CD8-positive, alpha-beta memory T cell (primary cell): ENCODE results near the gene FMN1. TPM values are rescaled to one million over a fixed set of nuclear protein-coding genes. Genes with fewer than 3 reads are reported as not detected.

Experiments used
- CTCF ChIA-PET: fragments of 350-600 bp; sonication (Branson Sonifier 250); formaldehyde crosslinking; loops from one replicate; lab custom pipeline; 2021; ENCODE audit warnings: antibody characterized with exemption; lab: Charles Lee
- POLR2A ChIA-PET: fragments of 350-600 bp; sonication (Branson Sonifier 250); formaldehyde crosslinking; loops from one replicate; lab custom pipeline; 2021; ENCODE audit warnings: antibody characterized with exemption; lab: Charles Lee
- DNase-seq, 5 donors: peaks; one replicate each; pipeline versions ENCODE4 v3.0.0 to v3.0.0-alpha.2; 2020 to 2022; ENCODE audit warnings: mixed read lengths in 1 of 5
- H3K27ac ChIP-seq: one replicate; pipeline ENCODE4 v1.7.0; 2013; ENCODE audit warnings: low read depth, mild to moderate bottlenecking, low read length, moderate library complexity
- H3K27me3 ChIP-seq: 2 replicates; pipeline ENCODE4 v1.7.0; 2013; ENCODE audit warnings: low read length, mild to moderate bottlenecking; ENCODE audit not compliant: insufficient read depth, poor library complexity, severe bottlenecking
- H3K36me3 ChIP-seq: 2 replicates; pipeline ENCODE4 v1.7.0; 2013; ENCODE audit warnings: mild to moderate bottlenecking, low read length, moderate library complexity; ENCODE audit not compliant: insufficient read depth
- H3K4me1 ChIP-seq: 2 replicates; pipeline ENCODE4 v1.7.0; 2013; ENCODE audit warnings: mild to moderate bottlenecking, low read length, moderate library complexity; ENCODE audit not compliant: insufficient read depth
- H3K4me3 ChIP-seq: 2 replicates; pipeline ENCODE4 v1.7.0; 2013; ENCODE audit warnings: mild to moderate bottlenecking, low read length
- H3K9me3 ChIP-seq: 2 replicates; pipeline ENCODE4 v1.7.0; 2013; ENCODE audit warnings: mild to moderate bottlenecking, low read length
- H3K27ac Mint-ChIP-seq, 8 donors: one replicate each; pipeline ENCODE4 v1.8.0; 2020 to 2021; ENCODE audit warnings: mixed read lengths in 8 of 8, mild to moderate bottlenecking in 6 of 8, inconsistent platforms in 3 of 8, moderate library complexity in 3 of 8
- H3K27me3 Mint-ChIP-seq, 2 donors: one replicate each; pipeline ENCODE4 v1.8.0; 2020 to 2021; ENCODE audit warnings: mixed read lengths in 2 of 2, mild to moderate bottlenecking in 1 of 2, moderate library complexity in 1 of 2
- H3K36me3 Mint-ChIP-seq, 3 donors: one replicate each; pipeline ENCODE4 v1.8.0; 2020 to 2021; ENCODE audit warnings: mixed read lengths in 3 of 3, inconsistent platforms in 1 of 3, mild to moderate bottlenecking in 1 of 3
- H3K4me1 Mint-ChIP-seq, 3 donors: one replicate each; pipeline ENCODE4 v1.8.0; 2020 to 2021; ENCODE audit warnings: mixed read lengths in 3 of 3, inconsistent platforms in 1 of 3, mild to moderate bottlenecking in 1 of 3
- H3K4me3 Mint-ChIP-seq, 7 donors: one replicate each; pipeline ENCODE4 v1.8.0; 2020 to 2021; ENCODE audit warnings: mixed read lengths in 7 of 7, mild to moderate bottlenecking in 6 of 7, moderate library complexity in 4 of 7, inconsistent platforms in 2 of 7
- H3K9me3 Mint-ChIP-seq, 5 donors: one replicate each; pipeline ENCODE4 v1.8.0; 2020 to 2022; ENCODE audit warnings: mixed read lengths in 5 of 5, mild to moderate bottlenecking in 3 of 5, moderate library complexity in 2 of 5, inconsistent platforms in 1 of 5
- polyA plus RNA-seq: library from polyadenylated mRNA; unstranded; fragments of 300-500 nt; fragmentation: Illumina TruSeq; gene quantifications from one replicate; pipeline ENCODE4 v1.2.3, GENCODE V29; 2021
- total RNA-seq, 2 experiments: library from RNA; stranded (reverse); gene quantifications; one replicate each; pipeline ENCODE4 v1.2.3, GENCODE V29; 2021

The FMN1 gene
- total and polyA plus RNA-seq, 3 experiments from 2014 or later, result 0.09 to 0.24 (median 0.11) TPM

DNA sequence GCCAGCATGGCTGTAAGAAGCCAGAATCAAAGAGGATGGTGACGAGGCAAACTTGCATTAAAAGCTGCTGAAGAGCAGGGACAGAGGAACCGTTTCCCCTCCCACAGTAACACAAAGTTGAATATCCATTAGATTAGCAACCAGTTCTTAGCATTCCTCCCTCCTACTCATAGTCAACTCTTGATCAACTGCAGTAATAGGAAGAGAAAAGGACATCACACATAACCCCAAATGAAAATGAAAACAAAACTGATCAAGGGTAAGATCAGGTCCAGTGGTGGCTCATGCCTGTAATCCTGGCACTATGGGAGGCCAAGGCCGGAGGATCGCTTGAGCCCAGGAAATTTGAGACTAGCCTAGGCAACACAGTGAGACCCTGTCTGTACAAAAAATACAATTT lies 311.6 kb downstream of the FMN1 start:
- Mint-ChIP-seq H3K36me3 (peaks cover 0 to 5% (median 0%) of the 10 kb centered on the region in 3 donors), H3K27ac (no peak overlapping the region), H3K4me3 (no peak overlapping the region), H3K4me1 (no peaks in the 10 kb centered on the region), H3K9me3 (peaks cover 0 to 1% (median 0%) of the 10 kb centered on the region in 5 donors), H3K27me3 (no peaks in the 10 kb centered on the region)
- DNase-seq, result no peak
- H3K9me3 ChIP-seq, result no peaks in the 10 kb centered on the region
- no peak overlapping the region for H3K4me3 ChIP-seq
- no peaks in the 10 kb centered on the region for H3K4me1 ChIP-seq
- CTCF ChIA-PET, result no interaction called here
- no peak overlapping the region for H3K27ac ChIP-seq
- POLR2A ChIA-PET, result no interaction called here
- no peaks in the 10 kb centered on the region for H3K36me3 ChIP-seq
- H3K27me3 ChIP-seq, result no peaks in the 10 kb centered on the region

DNA sequence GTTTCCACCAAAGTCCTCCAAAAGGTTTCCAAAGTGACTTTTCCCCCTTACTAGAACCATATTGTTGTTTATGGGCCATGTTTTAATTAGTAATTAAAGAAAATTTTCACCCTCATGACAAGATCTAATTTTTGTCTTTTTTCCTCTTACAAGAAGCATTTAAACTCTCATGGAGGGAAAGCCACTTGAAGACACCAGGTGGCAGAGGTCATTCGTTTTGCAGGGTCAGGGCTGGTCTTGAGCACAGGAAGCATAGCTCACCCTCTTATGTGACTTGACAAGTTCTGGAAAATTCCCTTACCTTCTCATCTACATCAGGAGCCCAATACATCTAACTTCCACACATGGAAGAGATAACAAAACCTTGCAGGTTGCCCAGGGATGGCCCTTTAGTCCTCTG lies 313.0 kb downstream of the FMN1 start:
- H3K27ac Mint-ChIP-seq, result no peak overlapping the region
- ChIA-PET POLR2A (no interaction called here), CTCF (no interaction called here)
- H3K27ac ChIP-seq, result no peak overlapping the region
- H3K4me3 ChIP-seq, result no peak overlapping the region
- no peaks in the 10 kb centered on the region for H3K4me1 Mint-ChIP-seq
- H3K27me3 Mint-ChIP-seq, result no peaks in the 10 kb centered on the region
- no peaks in the 10 kb centered on the region for H3K4me1 ChIP-seq
- no peaks in the 10 kb centered on the region for H3K27me3 ChIP-seq
- peaks cover 0 to 1% (median 0%) of the 10 kb centered on the region in 5 donors for H3K9me3 Mint-ChIP-seq
- H3K36me3 Mint-ChIP-seq, result peaks cover 0 to 5% (median 0%) of the 10 kb centered on the region in 3 donors
- no peaks in the 10 kb centered on the region for H3K36me3 ChIP-seq
- no peaks in the 10 kb centered on the region for H3K9me3 ChIP-seq
- no peak overlapping the region for H3K4me3 Mint-ChIP-seq
- no peak for DNase-seq

DNA sequence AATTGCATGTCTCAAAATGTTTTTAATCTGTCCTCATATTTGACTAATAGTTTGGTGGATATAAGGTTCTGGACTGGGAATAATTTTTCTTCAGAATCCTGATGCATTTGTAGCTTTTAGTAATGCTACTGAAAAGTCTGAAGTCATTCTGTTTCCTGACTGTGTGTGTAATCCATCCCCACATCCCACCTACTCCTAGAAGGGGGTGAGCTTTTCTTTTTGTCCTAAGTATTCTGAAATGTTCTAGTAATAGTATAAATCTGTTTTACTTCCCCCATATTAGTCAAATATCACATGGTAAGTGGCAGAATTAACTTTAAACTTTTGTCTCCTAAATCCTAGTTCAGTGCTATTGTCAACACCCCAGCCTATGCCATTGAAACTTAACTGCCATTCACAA lies 313.9 kb downstream of the FMN1 start:
- no peak overlapping the region for H3K4me3 ChIP-seq
- CTCF ChIA-PET, result no interaction called here
- peaks cover 0 to 1% (median 0%) of the 10 kb centered on the region in 5 donors for H3K9me3 Mint-ChIP-seq
- H3K27me3 ChIP-seq, result no peaks in the 10 kb centered on the region
- H3K27ac ChIP-seq, result no peak overlapping the region
- POLR2A ChIA-PET, result no interaction called here
- DNase-seq, result no peak
- peaks cover 0 to 5% (median 0%) of the 10 kb centered on the region in 3 donors for H3K36me3 Mint-ChIP-seq
- H3K27me3 Mint-ChIP-seq, result no peaks in the 10 kb centered on the region
- no peaks in the 10 kb centered on the region for H3K36me3 ChIP-seq
- no peaks in the 10 kb centered on the region for H3K4me1 Mint-ChIP-seq
- no peaks in the 10 kb centered on the region for H3K4me1 ChIP-seq
- no peak overlapping the region for H3K4me3 Mint-ChIP-seq
- H3K27ac Mint-ChIP-seq, result no peak overlapping the region
- no peaks in the 10 kb centered on the region for H3K9me3 ChIP-seq

DNA sequence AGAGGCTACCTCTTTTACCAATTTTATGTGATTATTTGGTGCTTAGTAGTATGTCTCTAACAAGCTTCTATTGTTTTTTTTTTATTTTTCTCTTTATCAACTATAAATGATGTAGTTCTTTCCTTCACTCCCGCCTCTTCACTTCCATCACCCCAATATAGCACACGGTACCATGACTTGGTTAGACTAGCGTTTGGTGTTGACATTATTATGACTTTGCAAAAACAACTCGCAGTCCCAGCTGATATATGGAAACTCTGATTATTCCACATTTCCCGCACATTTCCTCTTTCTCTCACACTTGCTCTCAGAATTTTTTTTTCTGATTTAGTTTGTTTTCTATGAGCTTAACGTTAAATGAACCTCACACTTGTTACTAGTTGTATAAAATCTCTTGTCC lies 314.5 kb downstream of the FMN1 start:
- ChIA-PET POLR2A (no interaction called here), CTCF (no interaction called here)
- Mint-ChIP-seq H3K9me3 (peaks cover 0 to 1% (median 0%) of the 10 kb centered on the region in 5 donors), H3K4me3 (no peak overlapping the region), H3K36me3 (peaks cover 0 to 5% (median 0%) of the 10 kb centered on the region in 3 donors), H3K4me1 (no peaks in the 10 kb centered on the region), H3K27me3 (no peaks in the 10 kb centered on the region), H3K27ac (peak overlapping the region in 1 of 8 donors; percentile 23)
- H3K4me1 ChIP-seq, result no peaks in the 10 kb centered on the region
- DNase-seq, result no peak
- no peak overlapping the region for H3K4me3 ChIP-seq
- no peak overlapping the region for H3K27ac ChIP-seq
- no peaks in the 10 kb centered on the region for H3K27me3 ChIP-seq
- H3K9me3 ChIP-seq, result no peaks in the 10 kb centered on the region
- H3K36me3 ChIP-seq, result no peaks in the 10 kb centered on the region

DNA sequence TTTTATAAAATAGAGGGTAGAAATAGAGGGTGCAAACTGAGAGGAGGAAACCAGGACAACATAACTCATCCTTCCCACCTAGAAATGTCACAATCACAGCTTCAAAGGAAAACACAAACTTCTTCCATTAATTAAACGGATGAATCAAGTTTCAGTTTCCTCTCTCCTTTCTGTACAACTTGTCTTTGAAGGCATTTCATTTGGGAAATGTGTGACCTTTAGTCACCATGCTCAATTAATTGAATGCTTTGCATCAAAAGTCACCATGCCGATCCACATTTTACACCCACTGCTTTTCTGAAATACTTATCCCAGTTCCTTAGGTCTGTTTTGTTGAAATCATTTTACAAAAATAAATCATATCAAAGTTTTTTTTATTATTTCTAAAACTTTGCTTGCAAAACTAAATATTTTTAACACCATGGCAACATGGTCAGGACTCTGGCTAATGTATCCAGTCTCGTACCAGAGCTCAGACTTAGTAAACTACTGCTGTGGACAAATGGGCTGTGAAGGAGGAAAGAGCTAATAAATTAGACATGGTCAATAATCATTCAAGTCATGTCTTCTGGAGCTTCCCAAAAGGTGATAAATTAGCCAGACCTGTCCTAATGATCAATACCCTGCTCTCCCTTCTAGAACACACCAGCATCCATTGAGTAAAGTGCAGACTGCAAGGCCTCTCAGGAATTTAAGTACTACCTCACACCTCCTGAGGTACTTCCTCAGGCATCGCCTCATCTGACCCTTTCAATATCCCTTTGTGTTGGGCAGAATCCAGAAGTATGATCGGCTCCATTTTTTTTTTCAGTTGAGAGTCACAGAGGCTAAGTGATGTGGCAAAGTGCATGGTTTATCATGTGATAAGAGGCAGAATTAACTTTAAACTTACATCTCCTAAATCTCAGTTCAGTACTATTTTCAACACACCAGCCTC lies 315.4 kb downstream of the FMN1 start:
- Histone ChIP-seq H3K27ac (no peak overlapping the region), H3K4me1 (no peaks in the 10 kb centered on the region), H3K36me3 (no peaks in the 10 kb centered on the region), H3K27me3 (no peaks in the 10 kb centered on the region), H3K4me3 (no peak overlapping the region), H3K9me3 (no peaks in the 10 kb centered on the region)
- peaks cover 0 to 1% (median 0%) of the 10 kb centered on the region in 5 donors for H3K9me3 Mint-ChIP-seq
- H3K27ac Mint-ChIP-seq, result no peak overlapping the region
- no peaks in the 10 kb centered on the region for H3K4me1 Mint-ChIP-seq
- ChIA-PET CTCF (no interaction called here), POLR2A (no interaction called here)
- H3K4me3 Mint-ChIP-seq, result no peak overlapping the region
- DNase-seq, result no peak
- H3K36me3 Mint-ChIP-seq, result peaks cover 0 to 5% (median 0%) of the 10 kb centered on the region in 3 donors
- H3K27me3 Mint-ChIP-seq, result no peaks in the 10 kb centered on the region

DNA sequence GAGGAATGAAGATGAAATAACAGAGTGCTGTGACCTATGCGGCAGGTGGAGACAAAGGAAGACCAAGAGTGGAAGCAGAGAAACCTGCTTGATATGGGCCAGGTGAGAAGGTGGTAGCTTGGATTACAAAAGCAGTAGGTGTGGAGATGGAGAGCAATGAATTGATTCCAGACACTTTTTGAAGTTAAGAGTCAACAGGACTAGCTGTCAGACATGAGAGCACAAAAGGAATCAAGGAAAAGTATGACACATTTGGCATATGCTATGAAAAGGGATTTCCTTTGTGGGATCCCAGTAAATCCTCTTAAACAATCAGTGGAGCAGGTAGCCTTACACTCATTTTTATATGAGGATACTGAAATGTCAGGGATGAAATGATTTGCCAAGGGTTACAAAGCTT lies 316.2 kb downstream of the FMN1 start:
- peaks cover 0 to 1% (median 0%) of the 10 kb centered on the region in 5 donors for H3K9me3 Mint-ChIP-seq
- no peak overlapping the region for H3K27ac Mint-ChIP-seq

DNA sequence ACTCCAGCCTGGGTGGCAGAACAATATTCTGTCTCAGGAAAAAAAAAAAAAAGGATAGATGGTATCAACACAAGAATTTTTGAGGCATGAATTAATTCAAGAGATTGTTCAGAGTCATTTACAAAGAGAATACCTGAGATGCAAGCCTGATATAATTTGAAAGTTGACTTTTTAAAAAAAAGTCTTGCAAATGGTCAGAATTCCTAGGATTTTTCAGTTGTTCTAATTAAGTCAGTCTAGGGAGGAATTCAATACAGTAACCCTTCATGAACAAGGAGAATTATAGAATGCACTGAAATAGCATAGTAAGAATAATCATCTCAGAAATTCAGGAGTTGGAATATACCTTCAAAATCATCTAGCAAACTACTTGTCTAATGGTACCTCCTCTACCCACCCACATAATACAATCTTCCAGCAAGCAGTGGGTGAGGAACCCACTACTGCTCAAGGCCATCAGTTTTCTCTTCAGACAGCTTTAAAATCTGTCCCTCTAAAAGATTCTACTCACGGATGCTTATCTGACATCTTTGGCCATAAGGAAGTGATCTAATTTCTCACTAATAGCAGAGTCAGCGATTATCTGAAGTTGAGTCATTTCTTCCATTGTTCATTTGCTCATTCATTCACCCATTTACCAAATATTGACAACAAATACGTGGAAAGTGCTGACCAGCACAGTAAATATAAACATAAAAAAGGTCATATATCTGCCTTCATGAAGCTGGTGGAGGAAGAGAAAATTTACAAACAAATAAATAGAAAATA lies 317.1 kb downstream of the FMN1 start:
- POLR2A ChIA-PET, result no interaction called here
- CTCF ChIA-PET, result no interaction called here

More for the DNA sequence above, 316.2 kb downstream of the FMN1 start:
- Histone ChIP-seq H3K4me1 (no peaks in the 10 kb centered on the region), H3K27ac (no peak overlapping the region), H3K36me3 (no peaks in the 10 kb centered on the region), H3K9me3 (no peaks in the 10 kb centered on the region), H3K27me3 (no peaks in the 10 kb centered on the region), H3K4me3 (no peak overlapping the region)
- H3K36me3 Mint-ChIP-seq, result peaks cover 0 to 6% (median 0%) of the 10 kb centered on the region in 3 donors
- ChIA-PET CTCF (no interaction called here), POLR2A (no interaction called here)
- DNase-seq, result no peak
- H3K27me3 Mint-ChIP-seq, result no peaks in the 10 kb centered on the region
- no peak overlapping the region for H3K4me3 Mint-ChIP-seq
- no peaks in the 10 kb centered on the region for H3K4me1 Mint-ChIP-seq

More for the DNA sequence above, 317.1 kb downstream of the FMN1 start:
- DNase-seq, result no peak
- H3K4me1 ChIP-seq, result no peaks in the 10 kb centered on the region
- no peaks in the 10 kb centered on the region for H3K4me1 Mint-ChIP-seq
- no peaks in the 10 kb centered on the region for H3K27me3 ChIP-seq
- H3K9me3 Mint-ChIP-seq, result no peaks in the 10 kb centered on the region
- no peaks in the 10 kb centered on the region for H3K9me3 ChIP-seq
- no peak overlapping the region for H3K4me3 ChIP-seq
- H3K36me3 Mint-ChIP-seq, result peaks cover 0 to 6% (median 0%) of the 10 kb centered on the region in 3 donors
- no peak overlapping the region for H3K27ac ChIP-seq
- H3K27ac Mint-ChIP-seq, result no peak overlapping the region
- H3K27me3 Mint-ChIP-seq, result no peaks in the 10 kb centered on the region
- H3K4me3 Mint-ChIP-seq, result no peak overlapping the region
- no peaks in the 10 kb centered on the region for H3K36me3 ChIP-seq
